HG02798 (cell line): ENCODE results near the gene PCGF3.
"Not testable (repeated sequence)": the region's sequence is repeated elsewhere in the genome, so short reads cannot be mapped to it uniquely, and the experiment has no call there.

Source experiments
- ATAC-seq: cut with Tn5 transposase; IDR thresholded peaks from one replicate; pipeline ENCODE4 v1.9.1; 2021; ENCODE audit warnings: mild to moderate bottlenecking; ENCODE audit not compliant: unreplicated experiment, poor library complexity

Gene PCGF3

DNA sequence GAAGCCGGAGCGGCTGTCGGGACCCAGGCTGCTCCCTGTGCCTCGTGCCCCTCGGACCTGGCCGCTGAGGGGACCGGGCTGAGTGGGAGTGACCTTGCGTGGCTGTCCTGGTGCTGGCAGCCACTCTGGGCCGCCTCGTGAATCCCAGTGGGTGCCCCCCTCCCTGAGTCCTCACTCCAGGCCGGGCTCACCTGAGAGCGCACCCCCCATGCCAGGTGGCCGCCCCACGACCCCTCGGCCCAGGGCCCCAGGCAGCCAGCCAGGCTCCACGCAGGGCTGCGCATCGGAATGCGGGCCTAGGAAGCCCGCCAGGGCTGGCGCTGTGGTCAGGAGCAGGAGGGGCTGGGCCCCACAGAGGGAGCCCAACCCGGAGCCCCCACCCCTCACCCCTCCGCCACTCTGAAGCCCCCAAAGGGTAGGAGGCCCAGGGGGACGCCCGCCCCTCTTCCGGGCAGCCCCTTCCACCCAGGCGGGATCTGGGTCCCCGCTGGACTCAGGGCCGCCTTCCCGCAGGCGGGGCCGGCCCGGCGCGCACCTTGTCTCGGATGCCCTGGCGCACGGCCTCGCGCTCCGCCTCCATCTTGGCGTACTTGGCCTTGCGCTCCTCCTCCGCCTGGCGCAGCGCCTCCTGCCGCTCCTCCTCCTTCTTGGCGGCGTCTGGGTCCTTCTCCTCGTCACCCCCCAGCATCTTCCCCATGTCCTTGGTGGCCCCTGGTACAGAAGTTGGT is 86.4 kb downstream of the PCGF3 start:
- no peak for ATAC-seq

DNA sequence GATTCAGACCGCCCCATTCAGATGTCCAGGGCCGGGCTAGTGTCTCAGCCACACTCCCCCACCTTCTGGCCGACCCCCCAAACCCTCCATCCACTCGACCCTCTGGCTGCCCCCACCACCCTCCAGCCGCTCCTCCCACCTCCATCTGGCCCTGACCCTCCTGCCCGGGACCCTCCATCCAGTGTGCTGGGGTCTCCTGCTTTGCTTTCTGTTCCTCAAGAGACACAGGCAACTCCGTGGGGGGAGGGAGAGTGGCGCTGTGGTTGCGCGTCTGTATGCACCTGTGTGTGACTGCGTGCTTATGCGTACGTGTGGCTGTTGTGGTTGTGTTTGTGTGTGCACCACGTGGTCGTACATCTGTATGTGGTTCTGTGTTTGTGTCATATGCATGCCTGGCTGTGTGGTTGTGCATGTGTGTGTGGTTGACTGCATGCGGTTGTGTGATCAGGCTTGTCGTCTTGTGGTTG is 87.0 kb downstream of the PCGF3 start:
- ATAC-seq: no peak

DNA sequence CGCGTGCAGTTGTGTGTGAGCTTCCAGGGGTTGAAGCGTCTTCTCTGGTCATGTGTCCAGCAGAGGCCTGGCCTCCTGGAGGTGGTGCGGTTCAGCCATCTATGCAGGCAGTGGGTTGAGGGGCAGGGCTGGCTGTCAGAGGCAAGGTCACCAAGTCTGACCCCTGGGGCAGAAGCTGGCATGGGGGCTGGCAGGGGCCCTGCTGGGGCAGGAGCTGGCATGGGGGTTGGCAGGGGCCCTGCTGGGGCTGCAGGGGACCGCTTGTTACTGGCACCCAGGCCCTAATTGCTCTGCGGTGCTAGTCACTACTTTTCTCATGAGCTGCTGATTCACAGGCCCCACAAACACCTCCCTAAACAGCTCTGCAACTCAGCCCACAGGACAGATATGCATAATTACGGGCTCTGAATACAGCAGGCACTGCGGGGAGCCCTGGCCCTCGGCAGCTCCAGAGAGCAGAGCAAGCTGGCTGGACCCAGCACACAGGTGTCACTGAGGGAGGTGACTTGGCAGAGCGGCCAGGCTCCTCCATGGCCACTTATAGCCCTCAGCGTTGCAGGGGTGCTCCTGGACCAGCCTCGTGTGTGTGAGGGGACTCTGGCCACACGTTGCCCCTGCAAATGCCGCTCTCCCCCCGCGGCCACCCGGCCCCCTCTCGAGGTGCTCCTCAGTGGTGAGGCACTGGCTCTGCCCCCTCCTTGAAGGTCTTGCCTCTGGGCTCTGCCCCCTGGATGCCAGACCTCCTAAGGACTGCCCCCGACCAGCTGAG is 87.6 kb downstream of the PCGF3 start:
- ATAC-seq: no peak

DNA sequence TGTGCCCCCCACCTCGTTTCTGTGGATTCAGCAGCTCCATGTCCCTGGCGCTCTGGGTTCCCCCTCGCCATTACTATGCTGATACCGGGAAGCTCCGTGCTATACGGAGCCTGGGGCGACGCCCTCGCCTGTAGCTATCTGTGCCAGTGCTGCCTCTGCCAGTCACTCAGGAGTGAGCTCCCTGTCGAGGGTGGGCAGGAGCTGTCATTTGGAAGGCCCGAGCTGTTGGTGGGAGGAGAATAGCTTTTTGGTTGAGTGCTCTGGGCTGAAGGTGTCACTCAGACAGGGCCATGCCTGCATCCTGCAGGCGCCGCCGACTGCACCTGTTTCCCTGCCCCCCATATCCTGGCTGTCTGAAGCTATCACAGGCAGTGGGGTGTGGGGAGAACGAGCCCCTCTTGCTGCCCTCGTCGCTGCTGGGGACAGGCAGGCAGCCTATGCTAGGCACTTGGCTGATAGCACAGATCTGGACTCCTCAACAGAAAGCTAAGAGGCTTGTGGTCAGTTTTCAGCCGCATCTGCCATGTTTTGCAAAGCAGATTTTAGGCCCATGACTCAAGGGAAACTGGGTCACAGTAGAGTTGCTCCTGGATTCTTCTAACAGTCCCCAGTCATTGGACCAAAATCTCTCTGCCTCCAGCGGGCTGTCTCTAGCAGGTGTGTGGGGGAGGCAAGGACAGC is 88.4 kb downstream of the PCGF3 start:
- ATAC-seq: no peak

DNA sequence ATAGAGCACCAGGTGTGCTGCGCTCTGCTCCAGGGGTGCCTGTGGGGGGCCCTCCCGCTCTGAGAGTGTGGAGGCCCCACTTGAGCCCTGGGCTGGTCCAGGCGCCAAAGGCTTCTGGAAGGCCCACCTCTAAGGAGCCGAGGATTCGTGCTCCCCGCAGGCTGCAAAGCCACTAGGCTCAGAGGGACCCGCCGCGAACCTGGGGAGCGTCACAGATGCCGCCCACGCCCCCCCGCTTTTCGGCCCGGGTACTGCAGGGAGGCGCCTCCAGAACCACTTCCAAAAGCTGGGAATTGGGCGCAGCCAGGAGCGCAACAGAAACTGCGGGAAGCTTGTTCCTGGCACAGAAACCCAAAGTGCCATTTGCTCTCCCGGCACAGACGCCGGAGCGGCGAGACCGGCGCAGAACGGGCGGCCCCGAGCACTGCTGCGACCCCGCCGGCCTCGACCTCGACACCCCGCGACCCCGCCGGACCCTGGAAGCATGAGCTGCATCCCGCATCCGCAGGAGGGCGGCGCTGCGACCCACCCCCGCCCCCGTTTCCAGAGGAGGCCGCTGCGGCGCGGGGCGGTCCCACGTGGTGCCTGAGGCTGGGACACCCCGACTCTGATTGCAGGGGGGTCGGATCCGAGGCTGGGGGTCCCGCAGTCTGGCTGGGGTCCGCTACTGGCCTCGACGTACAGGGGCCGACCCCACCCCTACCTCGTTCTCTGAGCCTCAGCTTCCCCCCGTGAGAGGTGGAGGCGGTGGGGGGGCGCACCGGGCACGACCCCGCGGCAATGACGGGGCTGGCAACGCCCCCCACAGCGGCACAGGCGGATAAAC is 89.5 kb downstream of the PCGF3 start:
- no peak for ATAC-seq

DNA sequence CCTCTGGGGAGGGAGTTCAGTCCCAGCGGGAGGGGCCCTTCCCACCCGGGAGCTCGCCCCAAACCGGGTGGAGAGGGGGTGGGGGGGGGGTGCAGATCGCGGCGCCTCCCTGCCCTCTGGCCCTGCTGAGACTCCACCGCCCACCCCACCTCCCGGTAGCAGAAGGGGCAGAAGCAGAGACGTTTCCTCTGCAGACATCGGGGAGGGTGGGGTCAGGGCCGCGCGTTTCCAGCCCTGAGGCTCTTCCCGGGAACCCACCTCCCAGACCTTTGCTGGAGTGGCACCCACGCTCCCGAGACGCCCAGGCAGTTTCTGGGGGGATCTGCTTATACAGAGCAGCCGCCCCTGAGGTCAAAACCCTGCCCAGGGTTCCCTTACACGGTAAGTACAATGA is 90.1 kb downstream of the PCGF3 start:
- no peak for ATAC-seq

DNA sequence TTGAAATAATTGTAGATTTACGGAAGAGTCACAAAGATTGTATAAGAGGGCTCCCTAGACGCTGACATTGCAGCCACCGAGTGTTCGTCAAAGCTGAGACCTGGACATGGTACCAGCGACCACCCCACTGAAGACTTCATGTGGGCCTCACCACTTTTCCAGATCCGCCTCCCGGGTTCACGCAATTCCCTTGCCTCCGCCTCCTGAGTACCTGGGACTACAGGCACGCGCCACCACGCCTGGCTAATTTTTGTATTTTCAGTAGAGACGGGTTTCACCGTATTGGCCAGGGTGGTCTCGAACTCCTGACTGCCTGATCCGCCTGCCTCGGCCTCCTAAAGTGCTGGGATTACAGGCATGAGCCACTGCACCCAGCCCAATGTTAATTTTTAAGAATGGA is 90.6 kb downstream of the PCGF3 start:
- ATAC-seq: no peak

DNA sequence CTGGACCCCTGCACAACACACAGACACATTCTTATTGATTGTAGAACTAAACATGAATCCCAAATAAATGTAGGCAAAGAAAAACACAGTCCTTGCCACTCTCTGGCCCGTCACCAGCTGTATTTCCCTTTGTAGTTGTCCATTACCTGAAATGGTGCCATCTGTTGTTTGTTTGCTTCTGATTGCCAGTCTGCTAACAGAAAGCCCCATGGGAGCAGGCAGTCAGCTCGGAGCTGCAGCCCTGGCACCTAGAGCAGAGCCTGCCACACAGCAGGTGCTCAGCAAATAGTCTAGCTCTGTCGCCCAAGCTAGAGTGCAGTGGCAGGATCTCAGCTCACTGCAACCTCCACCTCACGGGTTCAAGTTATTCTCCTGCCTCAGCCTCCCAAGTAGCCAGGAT is 91.4 kb downstream of the PCGF3 start:
- ATAC-seq: no peak

DNA sequence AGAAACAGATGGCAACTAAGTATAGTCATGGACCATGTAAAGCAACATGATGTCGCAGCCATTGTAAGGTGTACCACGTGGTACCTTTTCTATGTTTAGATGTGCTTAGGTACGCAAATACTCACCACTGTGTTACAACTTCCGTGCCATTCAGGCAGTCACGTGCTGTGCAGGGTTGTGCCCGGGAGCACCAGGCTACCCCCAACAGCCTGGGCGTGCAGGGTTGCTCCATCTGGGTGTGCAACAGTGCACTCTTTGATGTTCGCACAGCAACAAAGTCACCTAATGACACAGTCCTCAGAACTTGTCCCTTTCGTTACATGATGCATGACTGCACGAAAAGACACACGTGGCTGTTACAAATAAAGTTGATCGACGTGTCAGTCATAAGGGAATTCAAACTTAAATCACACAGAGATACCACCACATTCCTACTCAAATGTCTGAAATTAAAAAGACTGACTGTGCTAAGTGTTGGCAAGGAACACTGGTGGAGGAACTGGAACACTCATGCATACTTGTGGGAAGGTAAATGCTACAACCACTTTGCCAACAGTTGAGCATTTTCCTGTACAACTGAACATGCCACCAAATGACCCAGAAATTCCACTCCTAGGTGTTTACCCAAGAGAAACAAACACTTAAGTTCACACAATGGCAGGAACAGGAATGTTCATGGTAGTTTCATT is 95.9 kb downstream of the PCGF3 start:
- ATAC-seq: no peak

DNA sequence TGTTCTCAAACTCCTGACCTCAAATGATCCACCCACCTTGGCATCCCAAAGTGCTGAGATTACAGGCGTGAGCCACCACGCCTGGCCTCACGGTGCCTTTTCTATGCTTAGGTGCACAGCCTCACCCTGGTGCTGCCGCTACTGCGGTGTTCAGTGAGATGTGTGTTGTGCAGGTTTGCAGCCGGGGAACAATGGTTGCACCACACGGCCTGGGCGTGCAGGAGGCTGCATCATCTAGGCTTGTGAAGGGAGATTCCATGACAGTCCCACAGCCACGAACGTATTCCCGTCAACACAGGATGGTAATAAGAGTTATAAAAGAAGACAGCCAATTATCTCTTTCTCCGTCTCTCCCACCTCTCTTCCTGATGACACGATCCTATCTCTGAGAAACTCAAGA is 98.3 kb downstream of the PCGF3 start:
- ATAC-seq: no peak

DNA sequence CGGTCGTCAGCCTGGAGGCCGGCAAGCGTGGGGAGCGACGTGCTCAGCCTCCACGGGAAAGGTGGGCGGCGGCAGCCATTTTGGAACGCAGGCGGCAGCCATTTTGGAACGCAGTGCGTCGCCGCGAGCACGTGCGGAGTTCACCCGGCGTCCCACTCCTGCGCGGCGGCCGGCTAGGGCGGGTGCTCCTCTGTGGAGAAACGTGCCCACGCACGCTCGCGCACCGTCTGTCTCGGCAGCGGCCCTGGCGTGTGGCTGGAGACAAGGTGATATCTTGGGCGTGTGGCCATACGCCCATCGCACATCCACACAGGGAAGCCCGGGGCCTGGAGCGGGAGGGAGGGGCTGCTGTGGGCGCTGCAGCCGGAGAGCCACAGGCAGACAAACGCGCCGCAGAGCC is 99.2 kb downstream of the PCGF3 start:
- no peak for ATAC-seq

DNA sequence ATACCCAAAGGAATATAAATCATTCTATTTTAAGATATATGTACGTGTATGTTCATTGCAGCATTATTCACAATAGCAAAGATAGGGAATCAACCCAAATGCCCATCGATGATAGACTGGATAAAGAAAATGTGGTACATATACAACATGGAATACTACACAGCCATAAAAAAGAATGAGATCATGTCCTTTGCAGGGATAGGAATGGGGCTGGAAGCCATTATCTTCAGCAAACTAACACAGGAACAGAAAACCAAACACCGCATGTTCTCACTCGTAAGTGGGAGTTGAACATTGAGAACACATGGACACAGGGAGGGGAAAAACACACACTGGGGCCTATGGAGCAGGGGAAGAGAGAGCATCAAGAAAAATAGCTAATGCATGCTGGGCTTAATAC is 101.3 kb downstream of the PCGF3 start:
- ATAC-seq: not testable (repeated sequence)

DNA sequence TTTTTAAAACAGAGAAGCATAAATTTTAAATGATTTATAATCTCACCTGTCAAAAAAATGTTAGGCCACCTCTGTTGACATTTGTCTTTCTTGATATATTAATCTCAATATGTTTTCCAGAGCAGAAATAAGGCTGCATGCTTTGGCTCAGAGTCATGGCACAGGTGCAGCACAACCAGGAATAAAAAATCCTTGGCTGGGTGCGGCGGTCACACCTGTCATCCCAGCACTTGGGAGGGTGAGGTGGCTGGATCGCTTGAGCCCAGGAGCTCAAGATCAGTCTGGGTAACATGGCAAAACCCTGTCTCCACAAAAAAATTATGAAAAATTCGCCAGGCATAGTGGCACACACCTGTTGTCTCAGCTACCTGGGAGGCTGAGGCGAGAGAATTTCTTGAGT is 102.2 kb downstream of the PCGF3 start:
- ATAC-seq: no peak

DNA sequence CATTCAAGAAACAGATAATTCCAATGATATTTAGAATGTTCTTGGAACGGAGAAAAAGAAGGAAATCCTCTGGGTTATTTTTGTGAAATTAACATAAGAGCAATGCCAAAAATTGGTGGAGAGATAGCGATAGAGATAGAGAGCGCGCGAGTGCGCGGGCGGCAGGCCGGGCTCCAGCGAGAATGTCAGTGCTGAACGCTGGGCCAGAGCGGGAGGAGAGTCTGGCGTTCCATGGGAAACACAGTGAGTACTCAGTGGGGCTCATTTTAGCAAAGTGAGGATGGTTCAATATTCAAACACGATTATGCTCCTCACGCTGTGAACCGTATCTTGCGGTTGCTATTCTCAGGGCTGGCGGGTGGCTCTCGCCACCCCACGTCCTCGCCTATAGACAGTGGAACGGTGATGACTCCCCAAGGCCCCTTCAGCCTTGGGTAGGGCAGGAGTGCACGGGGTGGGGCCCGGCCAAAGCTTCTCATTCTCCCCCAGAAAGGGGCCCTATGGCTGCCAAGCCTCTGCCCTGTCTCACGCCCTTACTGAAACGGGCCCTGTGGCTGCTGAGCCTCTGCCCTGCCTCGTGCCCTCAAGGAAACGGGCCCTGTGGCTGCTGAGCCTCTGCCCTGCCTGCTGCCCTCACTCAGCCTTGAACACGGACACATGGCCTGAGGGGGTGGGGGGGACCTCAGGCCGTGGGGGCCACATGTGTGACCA is 103.4 kb downstream of the PCGF3 start:
- ATAC-seq: no peak

DNA sequence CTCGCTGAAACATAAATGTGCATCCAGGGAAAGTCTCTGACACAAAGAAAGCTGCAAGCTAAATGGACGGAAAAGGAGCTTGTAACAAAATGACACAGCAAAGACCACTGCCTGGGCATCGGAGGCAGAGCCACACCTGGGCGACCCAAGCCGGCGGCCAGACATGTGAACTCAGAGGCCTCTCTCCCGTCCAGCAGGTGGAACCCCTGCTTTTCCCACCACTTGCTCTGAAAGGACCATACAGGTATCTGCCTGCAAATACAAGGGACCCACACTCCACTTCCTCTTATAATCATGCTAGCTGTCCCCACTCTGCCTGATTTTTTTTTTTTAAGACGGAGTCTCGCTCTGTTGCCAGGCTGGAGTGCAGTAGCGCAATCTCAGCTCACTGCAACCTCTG is 108.3 kb downstream of the PCGF3 start:
- ATAC-seq: no peak

DNA sequence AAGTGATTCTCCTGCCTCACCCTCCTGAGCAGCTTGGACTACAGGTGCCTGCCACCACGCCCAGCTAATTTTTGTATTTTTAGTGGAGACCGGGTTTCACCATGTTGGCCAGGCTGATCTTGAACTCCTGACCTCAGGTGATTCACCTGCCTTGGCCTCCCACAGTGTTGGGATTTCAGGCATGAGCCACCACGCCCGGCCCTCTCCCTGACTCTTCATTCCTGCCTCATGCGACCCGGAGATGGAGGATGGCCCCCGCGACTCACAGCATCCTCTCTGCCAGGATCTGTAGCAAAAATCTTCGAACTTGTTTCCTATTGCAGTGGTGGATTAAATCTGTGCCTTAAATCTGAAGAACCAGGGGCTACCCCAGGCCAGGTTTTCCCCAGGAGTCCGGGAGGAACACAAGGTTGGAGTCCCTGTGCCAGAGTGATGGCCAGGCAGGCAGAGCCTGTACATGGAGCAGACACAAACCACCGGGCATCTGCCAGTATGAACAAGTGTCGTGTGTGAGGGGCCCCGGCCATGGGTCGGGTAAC is 108.7 kb downstream of the PCGF3 start:
- ATAC-seq: no peak

DNA sequence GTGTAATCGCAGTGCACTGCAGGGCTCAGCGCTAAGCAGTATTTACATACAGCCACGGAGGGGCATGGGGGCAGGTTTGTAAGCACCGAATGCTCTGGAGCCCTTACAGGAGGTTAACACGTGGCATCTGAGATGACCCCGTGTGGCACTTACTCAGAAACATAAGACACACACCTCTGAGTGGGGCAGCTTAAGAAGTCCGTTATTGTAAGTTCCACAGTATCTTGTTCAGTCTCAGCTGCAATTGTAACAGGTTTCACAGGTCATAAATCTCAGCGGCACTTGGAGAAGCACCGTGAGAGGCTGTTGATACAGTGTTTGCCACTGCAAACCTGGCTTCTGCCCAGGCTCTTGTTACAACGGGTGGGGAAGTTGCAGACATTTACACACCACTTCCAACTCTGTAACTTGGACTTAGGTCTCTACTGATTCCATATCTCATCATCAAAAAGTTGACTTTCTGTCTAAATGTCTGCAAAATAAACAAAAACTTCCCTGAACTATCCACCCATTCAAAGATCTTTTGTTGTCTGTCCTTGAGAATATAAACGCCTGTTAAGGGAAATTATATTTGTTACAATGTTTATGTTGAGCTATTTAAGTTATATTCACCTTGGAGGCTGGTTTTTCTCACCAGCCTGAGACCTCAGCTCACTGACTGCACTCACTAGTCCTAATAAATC is 110.0 kb downstream of the PCGF3 start:
- ATAC-seq: no peak

DNA sequence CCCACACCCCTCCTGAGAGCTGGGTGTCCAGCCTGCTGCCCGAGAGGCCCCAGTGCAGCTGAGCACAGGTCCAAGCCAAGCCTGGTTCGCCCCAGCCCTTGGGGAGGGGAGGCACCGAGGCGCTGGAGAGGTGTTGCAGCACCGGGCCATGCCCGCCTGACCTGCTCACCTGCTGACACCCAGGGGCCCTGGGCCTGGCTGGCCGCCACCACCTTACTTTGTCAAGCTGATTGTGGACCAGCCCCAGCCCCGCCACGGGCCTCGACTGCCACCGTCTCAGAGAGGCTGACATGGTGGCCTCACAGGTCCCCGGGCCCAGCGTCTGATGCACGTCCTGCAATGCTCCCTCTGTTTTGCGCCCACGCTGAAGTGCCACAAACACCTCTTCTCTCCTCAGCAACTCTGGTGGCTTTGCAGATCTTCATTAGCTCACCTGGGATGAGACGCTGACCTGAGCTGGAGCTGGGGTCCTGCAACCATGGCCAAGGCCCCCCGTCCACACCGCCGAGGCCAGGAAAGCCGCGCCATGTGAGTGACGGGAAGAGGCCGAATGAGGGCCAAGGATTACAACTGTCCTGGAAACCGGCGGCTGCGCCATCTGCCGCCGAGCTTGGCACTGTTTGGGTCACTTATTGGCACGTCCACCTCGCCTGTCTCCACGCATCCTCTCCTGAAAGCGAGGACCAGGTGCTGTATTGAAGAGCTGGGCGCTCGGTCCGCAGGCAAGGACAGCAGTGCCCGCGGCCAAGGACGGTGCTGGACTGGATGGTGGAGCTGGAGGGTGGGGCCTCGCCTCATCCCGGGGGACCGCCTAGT is 112.7 kb downstream of the PCGF3 start:
- no peak for ATAC-seq
